Endothelial cell of umbilical vein (primary cell): Measurements from ENCODE around the gene PAXX.

ENCODE experiments used
- CTCF ChIP-seq, 2 donors: IDR thresholded peaks; 1 replicate in 1 of 2; 2 replicates in 1 of 2; pipeline ENCODE4 v1.5.1; 2011; ENCODE audit warnings: low read length in 2 of 2, mild to moderate bottlenecking in 2 of 2, moderate library complexity in 2 of 2, control low read depth in 1 of 2, inconsistent platforms in 1 of 2, low read depth in 1 of 2; ENCODE audit not compliant: insufficient read depth in 1 of 2; ENCODE audit errors: extremely low read depth in 1 of 2
- EZH2 ChIP-seq: IDR thresholded peaks from 2 replicates; pipeline ENCODE4 v1.6.1; 2012; ENCODE audit warnings: borderline replicate concordance, low read depth, mild to moderate bottlenecking, moderate library complexity, low read length, inconsistent platforms; ENCODE audit not compliant: severe bottlenecking
- FOS ChIP-seq: IDR thresholded peaks from 2 replicates; pipeline ENCODE4 v1.6.1; 2011; ENCODE audit warnings: mild to moderate bottlenecking, low read length, moderate library complexity, borderline replicate concordance; ENCODE audit not compliant: insufficient read depth
- JUN ChIP-seq: IDR thresholded peaks from 2 replicates; pipeline ENCODE4 v1.6.1; 2011; ENCODE audit warnings: borderline replicate concordance, low read depth; ENCODE audit not compliant: insufficient read length, insufficient read depth
- MAX ChIP-seq: IDR thresholded peaks from 2 replicates; pipeline ENCODE4 v1.6.1; 2011; ENCODE audit not compliant: insufficient read depth, insufficient read length
- MYC ChIP-seq: IDR thresholded peaks from one replicate; pipeline ENCODE4 v1.6.1; 2011; ENCODE audit warnings: mild to moderate bottlenecking, low read depth, low read length
- POLR2A ChIP-seq: IDR thresholded peaks from 2 replicates; pipeline ENCODE4 v1.6.1; 2012; ENCODE audit warnings: low read depth, mild to moderate bottlenecking, control low read depth, low read length
- POLR2AphosphoS5 ChIP-seq: IDR thresholded peaks from 2 replicates; pipeline ENCODE4 v1.6.1; 2012; ENCODE audit warnings: low read depth, mild to moderate bottlenecking, control low read depth, low read length, moderate library complexity; ENCODE audit not compliant: insufficient read depth

GRCh38 chr9:136972335-136972734, 19.9 kb upstream of the PAXX start:
- no peak for TF ChIP-seq CTCF (IDR thresholded peaks at IDR 0.05; ENCODE audit: extremely low read depth in 1 of 2, insufficient read depth in 1 of 2, low read depth in 1 of 2, low read length in 2 of 2)
- no peak for TF ChIP-seq EZH2
- TF ChIP-seq POLR2A = no peak
- no peak for TF ChIP-seq POLR2AphosphoS5
- TF ChIP-seq MAX = no peak
- TF ChIP-seq JUN = no peak
- TF ChIP-seq FOS = no peak
- no peak for TF ChIP-seq MYC
